CD4-positive, alpha-beta T cell (primary cell): Measurements from ENCODE around the gene RGS14. TPM values are rescaled to one million over a fixed set of nuclear protein-coding genes. Genes with fewer than 3 reads are reported as not detected.
A peak's percentile ranks its signal among the peaks of the same experiment; 100 is the strongest.

Source experiments
- ATAC-seq: fragments of 200-7000 bp; cut with Tn5 transposase; one replicate; pipeline ENCODE4 v1.10.0; 2022; ENCODE audit warnings: mild to moderate bottlenecking; ENCODE audit not compliant: poor library complexity
- CTCF ChIA-PET: fragments of 350-600 bp; sonication (Branson Sonifier 250); formaldehyde crosslinking; loops from one replicate; lab custom pipeline; 2021; ENCODE audit warnings: antibody characterized with exemption, inconsistent platforms; lab: Charles Lee
- POLR2A ChIA-PET: fragments of 350-600 bp; sonication (Branson Sonifier 250); formaldehyde crosslinking; loops from one replicate; lab custom pipeline; 2021; ENCODE audit warnings: antibody characterized with exemption, inconsistent platforms; lab: Charles Lee
- DNase-seq, 14 experiments: peaks; one replicate each; pipeline ENCODE4 v3.0.0-alpha.2; 2013 to 2020; ENCODE audit warnings: mixed read lengths in 2 of 14
- H3K27ac ChIP-seq, 2 donors: one replicate each; pipeline versions ENCODE4 v1.5.1 to v1.7.0; 2013; ENCODE audit warnings: low read length in 2 of 2, low read depth in 1 of 2, mild to moderate bottlenecking in 1 of 2
- H3K27me3 ChIP-seq, 2 experiments: 1 replicate in 1 of 2; 2 replicates in 1 of 2; pipeline versions ENCODE4 v1.6.1 to v1.7.0; 2013; ENCODE audit warnings: low read length in 2 of 2, control low read depth in 1 of 2, mild to moderate bottlenecking in 1 of 2, moderate library complexity in 1 of 2; ENCODE audit not compliant: insufficient read depth in 2 of 2, control insufficient read depth in 1 of 2
- H3K36me3 ChIP-seq: one replicate; pipeline ENCODE4 v1.6.1; 2013; ENCODE audit warnings: low read length, control low read depth; ENCODE audit not compliant: insufficient read depth
- H3K4me1 ChIP-seq: one replicate; pipeline ENCODE4 v1.6.1; 2013; ENCODE audit warnings: low read length, control low read depth; ENCODE audit not compliant: insufficient read depth
- H3K4me3 ChIP-seq: one replicate; pipeline ENCODE4 v1.5.1; 2013; ENCODE audit warnings: mild to moderate bottlenecking, low read length, moderate library complexity
- H3K9me3 ChIP-seq, 2 experiments: 1 replicate in 1 of 2; 2 replicates in 1 of 2; pipeline versions ENCODE4 v1.6.1 to v1.7.0; 2013; ENCODE audit warnings: low read length in 2 of 2, mild to moderate bottlenecking in 2 of 2, control low read depth in 1 of 2, moderate library complexity in 1 of 2; ENCODE audit not compliant: control insufficient read depth in 1 of 2, insufficient read depth in 1 of 2
- H3K27ac Mint-ChIP-seq: one replicate; pipeline ENCODE4 v1.8.0; 2020; ENCODE audit warnings: mixed read lengths
- H3K27me3 Mint-ChIP-seq: one replicate; pipeline ENCODE4 v1.8.0; 2021; ENCODE audit warnings: mixed read lengths
- H3K36me3 Mint-ChIP-seq: one replicate; pipeline ENCODE4 v1.8.0; 2021; ENCODE audit warnings: low read depth, mixed read lengths
- H3K4me1 Mint-ChIP-seq: one replicate; pipeline ENCODE4 v1.8.0; 2021; ENCODE audit warnings: low read depth, mixed read lengths
- H3K4me3 Mint-ChIP-seq: one replicate; pipeline ENCODE4 v1.8.0; 2020; ENCODE audit warnings: mild to moderate bottlenecking, mixed read lengths
- H3K9me3 Mint-ChIP-seq: one replicate; pipeline ENCODE4 v1.8.0; 2020; ENCODE audit warnings: mixed read lengths
- intact Hi-C, 2 experiments: fragments of 100-400 bp; cut with DNase I in 1 of 2; cut with micrococcal nuclease in 1 of 2; formaldehyde crosslinking; loops; one replicate each; pipeline versions ENCODE4 v1.15.1 to v1.9.0; 2023 to 2025; cut with DNase I, micrococcal nuclease
- total RNA-seq, 174 experiments: library from RNA in 2 of 174; stranded (reverse) in 2 of 174; gene quantifications; one replicate each; pipeline ENCODE4 v1.2.3 and lab custom pipeline; 2021 to 2026
- TF ChIP-seq, protein P1 (sequence below): fragments of 200-600 bp; IDR thresholded peaks from one replicate; pipeline ENCODE4 v1.8.0; 2022; ENCODE audit warnings: antibody characterized with exemption, mild to moderate bottlenecking

RGS14 gene
- total RNA-seq, 2 experiments from 2014 or later: 34.7 to 35.3 TPM

DNA sequence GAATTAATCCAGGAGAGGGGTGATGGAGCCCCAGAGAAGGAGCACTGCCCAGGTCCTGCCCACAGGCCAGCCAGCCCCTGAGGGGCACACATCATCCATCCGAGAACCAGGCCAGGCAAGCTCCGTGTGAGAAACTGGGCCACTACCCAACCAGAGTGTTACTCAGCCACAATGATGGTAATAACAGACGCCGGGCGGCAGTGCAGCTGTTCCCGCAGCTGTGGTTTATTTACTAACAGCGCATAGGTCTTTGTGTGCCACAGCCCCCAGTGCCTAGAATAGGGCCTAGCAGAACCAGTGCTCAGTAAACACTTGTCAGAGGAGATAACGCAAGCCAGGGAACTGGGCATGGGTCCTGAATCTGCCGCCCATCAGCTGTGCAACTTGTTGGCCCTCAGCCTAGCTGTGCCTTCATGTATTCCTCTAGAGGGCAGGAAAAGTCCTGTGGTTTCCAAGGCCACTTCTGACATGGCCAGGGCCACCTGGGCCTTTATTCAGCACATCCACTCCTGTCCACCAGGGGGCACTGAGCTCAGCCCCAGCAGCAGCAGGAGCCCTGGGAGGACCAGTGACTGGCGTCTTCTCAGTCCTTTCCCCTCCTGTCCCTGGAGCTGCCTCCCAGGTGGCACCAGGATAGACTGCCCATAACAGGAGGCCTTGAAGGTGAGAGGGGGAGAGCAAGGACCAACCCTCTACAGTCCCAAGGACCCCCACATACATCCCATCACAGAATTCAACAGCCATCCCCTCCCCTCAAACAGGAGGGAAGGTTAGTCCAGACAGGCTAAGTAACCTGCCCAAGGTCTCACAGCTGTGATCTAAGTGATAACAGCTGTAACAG, 48.2 kb upstream of the RGS14 start:
- ChIA-PET CTCF (interaction anchor here (0.7 to 1.8 kb wide), 21 partner anchors 8 to 196 kb away, joined by 3 to 8 read pairs (median 4); partner anchors contain the start of genes LMAN2 and PDLIM7), POLR2A (interaction anchor here (0.6 to 2.1 kb wide), 9 partner anchors 42 to 196 kb away, joined by 3 to 12 read pairs (median 3); partner anchors contain the start of gene LMAN2)
- Mint-ChIP-seq H3K27ac (peak overlapping the region; percentile 73), H3K27me3 (peaks cover 6% of the 10 kb centered on the region), H3K4me3 (peak overlapping the region; percentile 80), H3K36me3 (peaks cover 27% of the 10 kb centered on the region), H3K9me3 (no peaks in the 10 kb centered on the region), H3K4me1 (peaks cover 63% of the 10 kb centered on the region)
- H3K4me1 ChIP-seq: peaks cover 81% of the 10 kb centered on the region
- H3K9me3 ChIP-seq: no peaks in the 10 kb centered on the region
- H3K27me3 ChIP-seq: peaks cover 0 to 3% of the 10 kb centered on the region in 2 experiments
- no peak overlapping the region for H3K4me3 ChIP-seq
- DNase-seq (peak; percentile 54 to 88 (median 64)), ATAC-seq (peak; percentile 48)
- intact Hi-C loops: loop anchor here (2.0 to 10.0 kb wide), 6 partner anchors 48 to 845 kb away; partner anchors contain the start of genes DDX41 (in 1 of the 2), NHP2 (in 1 of the 2) and RGS14 (in 1 of the 2)
- H3K36me3 ChIP-seq: peaks cover 21% of the 10 kb centered on the region
- TF ChIP-seq, protein P1, sequence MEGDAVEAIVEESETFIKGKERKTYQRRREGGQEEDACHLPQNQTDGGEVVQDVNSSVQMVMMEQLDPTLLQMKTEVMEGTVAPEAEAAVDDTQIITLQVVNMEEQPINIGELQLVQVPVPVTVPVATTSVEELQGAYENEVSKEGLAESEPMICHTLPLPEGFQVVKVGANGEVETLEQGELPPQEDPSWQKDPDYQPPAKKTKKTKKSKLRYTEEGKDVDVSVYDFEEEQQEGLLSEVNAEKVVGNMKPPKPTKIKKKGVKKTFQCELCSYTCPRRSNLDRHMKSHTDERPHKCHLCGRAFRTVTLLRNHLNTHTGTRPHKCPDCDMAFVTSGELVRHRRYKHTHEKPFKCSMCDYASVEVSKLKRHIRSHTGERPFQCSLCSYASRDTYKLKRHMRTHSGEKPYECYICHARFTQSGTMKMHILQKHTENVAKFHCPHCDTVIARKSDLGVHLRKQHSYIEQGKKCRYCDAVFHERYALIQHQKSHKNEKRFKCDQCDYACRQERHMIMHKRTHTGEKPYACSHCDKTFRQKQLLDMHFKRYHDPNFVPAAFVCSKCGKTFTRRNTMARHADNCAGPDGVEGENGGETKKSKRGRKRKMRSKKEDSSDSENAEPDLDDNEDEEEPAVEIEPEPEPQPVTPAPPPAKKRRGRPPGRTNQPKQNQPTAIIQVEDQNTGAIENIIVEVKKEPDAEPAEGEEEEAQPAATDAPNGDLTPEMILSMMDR: peak; percentile 84
- no peak overlapping the region for H3K27ac ChIP-seq

DNA sequence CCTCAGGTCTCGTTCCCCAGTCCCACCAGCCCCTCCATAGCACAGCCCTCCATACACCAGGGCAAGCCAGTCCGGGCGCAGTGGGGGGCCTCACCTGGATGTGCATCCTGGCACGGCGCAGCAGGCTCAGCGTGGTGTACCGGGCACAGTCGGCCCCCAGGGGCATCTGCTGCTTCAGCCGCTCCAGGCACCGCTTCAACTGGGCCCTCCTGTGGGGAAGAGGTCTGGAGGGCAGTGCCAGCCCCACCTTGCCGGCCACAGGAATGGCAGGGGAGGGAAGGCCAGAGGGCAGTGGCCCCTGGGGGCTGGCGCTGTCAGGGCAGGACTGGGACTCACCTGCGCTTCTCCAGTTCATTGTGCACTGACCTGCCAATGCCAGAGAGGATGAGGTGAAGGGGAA, 47.4 kb upstream of the RGS14 start:
- no peak for ATAC-seq
- CTCF ChIA-PET: interaction anchor here (0.7 to 1.8 kb wide), 20 partner anchors 8 to 196 kb away, joined by 3 to 8 read pairs (median 4); partner anchors contain the start of genes LMAN2 and PDLIM7
- intact Hi-C loops: loop anchor here (2.0 to 10.0 kb wide), 5 partner anchors 47 to 207 kb away; partner anchors contain the start of genes DDX41 (in 1 of the 2) and RGS14 (in 1 of the 2)
- H3K27me3 Mint-ChIP-seq: peaks cover 6% of the 10 kb centered on the region
- H3K4me1 Mint-ChIP-seq: peaks cover 55% of the 10 kb centered on the region
- no peak overlapping the region for H3K4me3 ChIP-seq
- TF ChIP-seq, protein P1: no peak
- no peaks in the 10 kb centered on the region for H3K9me3 Mint-ChIP-seq
- H3K27ac Mint-ChIP-seq: no peak overlapping the region
- H3K27ac ChIP-seq: no peak overlapping the region
- no peak overlapping the region for H3K4me3 Mint-ChIP-seq
- POLR2A ChIA-PET: interaction anchor here (0.6 to 2.1 kb wide), 10 partner anchors 41 to 196 kb away, joined by 3 to 12 read pairs (median 4); partner anchors contain the start of genes LMAN2 and PDLIM7
- peaks cover 0 to 3% of the 10 kb centered on the region in 2 experiments for H3K27me3 ChIP-seq
- peaks cover 73% of the 10 kb centered on the region for H3K4me1 ChIP-seq
- DNase-seq: peak in 1 of 14 experiments; percentile 35
- no peaks in the 10 kb centered on the region for H3K9me3 ChIP-seq
- peaks cover 19% of the 10 kb centered on the region for H3K36me3 Mint-ChIP-seq
- H3K36me3 ChIP-seq: peaks cover 20% of the 10 kb centered on the region

DNA sequence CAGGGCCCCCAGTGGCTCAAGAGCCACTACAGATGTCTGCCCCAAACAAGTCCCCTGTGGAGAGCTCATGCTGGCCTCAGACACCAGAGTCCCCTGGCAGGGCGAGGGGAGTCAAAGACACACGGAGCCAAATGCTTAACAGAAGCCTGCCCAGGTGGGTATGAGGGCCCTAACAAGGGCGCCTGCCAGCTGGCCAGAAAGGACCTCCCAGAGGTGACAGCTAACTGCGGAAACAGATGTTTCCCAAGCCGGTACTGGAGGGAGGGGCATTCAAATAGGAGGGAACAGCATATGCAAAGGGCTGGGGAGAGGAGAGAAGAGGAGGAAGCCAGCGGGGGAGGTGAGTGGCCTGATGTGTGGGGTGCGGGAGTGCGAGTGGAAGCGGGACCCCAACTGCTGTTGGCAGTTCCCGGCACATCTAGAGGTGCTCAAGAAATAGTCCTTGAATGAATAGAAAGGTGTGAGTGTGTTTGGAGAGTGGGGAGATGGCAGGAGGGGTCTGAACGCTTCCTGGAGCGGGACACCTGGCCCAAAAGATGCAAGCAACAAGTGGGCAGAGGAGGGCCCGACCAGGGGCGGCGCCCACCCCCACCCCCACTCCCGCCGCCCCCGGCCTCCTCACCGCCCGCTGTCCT, 46.9 kb upstream of the RGS14 start:
- no peak overlapping the region for H3K27ac Mint-ChIP-seq
- H3K9me3 Mint-ChIP-seq: no peaks in the 10 kb centered on the region
- H3K4me1 Mint-ChIP-seq: peaks cover 50% of the 10 kb centered on the region
- peaks cover 6% of the 10 kb centered on the region for H3K27me3 Mint-ChIP-seq
- Histone ChIP-seq H3K36me3 (peaks cover 14% of the 10 kb centered on the region), H3K4me3 (no peak overlapping the region), H3K27me3 (peaks cover 0 to 3% of the 10 kb centered on the region in 2 experiments), H3K9me3 (no peaks in the 10 kb centered on the region), H3K4me1 (peaks cover 68% of the 10 kb centered on the region), H3K27ac (no peak overlapping the region)
- TF ChIP-seq, protein P1: no peak
- DNase-seq (peak in 4 of 14 experiments; percentile 27 to 56 (median 42)), ATAC-seq (no peak)
- ChIA-PET CTCF (interaction anchor here (1.0 to 1.8 kb wide), 7 partner anchors 8 to 190 kb away, joined by 3 to 8 read pairs (median 3); no protein-coding TSS in a partner anchor), POLR2A (interaction anchor here (0.9 to 1.7 kb wide), 6 partner anchors 41 to 197 kb away, joined by 3 to 8 read pairs (median 4); partner anchors contain the start of genes LMAN2 and PDLIM7)
- intact Hi-C loops: loop anchor here (2.0 to 10.0 kb wide), 5 partner anchors 46 to 206 kb away; partner anchors contain the start of genes DDX41 (in 1 of the 2) and RGS14 (in 1 of the 2)
- peak overlapping the region; percentile 83 for H3K4me3 Mint-ChIP-seq
- peaks cover 13% of the 10 kb centered on the region for H3K36me3 Mint-ChIP-seq
